Activated CD4-positive, alpha-beta memory T cell treated with anti-CD3 and anti-CD28 coated beads for 36 hours (primary cell): ENCODE data around the gene MBD3L2. TPM values are rescaled to one million over a fixed set of nuclear protein-coding genes. Genes with fewer than 3 reads are reported as not detected.
"Not testable (repeated sequence)": the region's sequence is repeated elsewhere in the genome, so short reads cannot be mapped to it uniquely, and the experiment has no call there.

Experiments used
- CTCF ChIA-PET: fragments of 350-600 bp; sonication (Branson Sonifier 250); formaldehyde crosslinking; loops from one replicate; lab custom pipeline; 2021; ENCODE audit warnings: antibody characterized with exemption, inconsistent platforms; lab: Charles Lee
- POLR2A ChIA-PET: fragments of 350-600 bp; sonication (Branson Sonifier 250); formaldehyde crosslinking; loops from one replicate; lab custom pipeline; 2021; ENCODE audit warnings: antibody characterized with exemption; lab: Charles Lee
- DNase-seq: peaks from one replicate; pipeline ENCODE4 v3.0.0-alpha.2; 2020
- H3K27ac Mint-ChIP-seq: one replicate; pipeline ENCODE4 v1.8.0; 2021; ENCODE audit warnings: mixed read lengths
- H3K27me3 Mint-ChIP-seq: one replicate; pipeline ENCODE4 v1.8.0; 2021; ENCODE audit warnings: mixed read lengths
- H3K36me3 Mint-ChIP-seq: one replicate; pipeline ENCODE4 v1.8.0; 2021; ENCODE audit warnings: mixed read lengths
- H3K4me1 Mint-ChIP-seq: one replicate; pipeline ENCODE4 v1.8.0; 2021; ENCODE audit warnings: low read depth, mixed read lengths
- H3K4me3 Mint-ChIP-seq: one replicate; pipeline ENCODE4 v1.8.0; 2021; ENCODE audit warnings: mild to moderate bottlenecking, mixed read lengths
- H3K9me3 Mint-ChIP-seq: one replicate; pipeline ENCODE4 v1.8.0; 2021; ENCODE audit warnings: mixed read lengths
- intact Hi-C: fragments of 100-400 bp; cut with micrococcal nuclease; formaldehyde crosslinking; loops from one replicate; pipeline ENCODE4 v1.15.1; 2023
- total RNA-seq, 2 experiments: library from RNA; stranded (reverse); gene quantifications; one replicate each; pipeline ENCODE4 v1.2.3, GENCODE V29; 2021

The MBD3L2 gene
- not detected for total RNA-seq

- CTCF ChIA-PET, H3K36me3 Mint-ChIP-seq, H3K4me1 Mint-ChIP-seq, H3K27me3 Mint-ChIP-seq, DNase-seq, H3K27ac Mint-ChIP-seq, H3K9me3 Mint-ChIP-seq, intact Hi-C loops, POLR2A ChIA-PET, H3K4me3 Mint-ChIP-seq: not testable (repeated sequence)
Observed at GRCh38 chr19:7049021-7049420, at the start of gene MBD3L2. Gene MBD3L2, plus strand, starts transcription at chr19:7049321. Its CDS starts 53 bp downstream, at chr19:7049374.

GRCh38 chr19:6999933-7000332, 49.2 kb upstream of the MBD3L2 start:
- CTCF ChIA-PET, result interaction anchor here (1.3 to 1.8 kb wide), 2 partner anchors 13 to 36 kb away, joined by 3 to 5 read pairs; no protein-coding TSS in a partner anchor
- intact Hi-C loops, result loop anchor here (10.0 kb wide), 1 partner anchor 55 kb away; no protein-coding TSS in a partner anchor
- Mint-ChIP-seq H3K4me1 (peaks cover 13% of the 10 kb centered on the region), H3K27me3 (no peaks in the 10 kb centered on the region), H3K4me3 (no peak overlapping the region), H3K27ac (no peak overlapping the region), H3K9me3 (peaks cover 6% of the 10 kb centered on the region), H3K36me3 (no peaks in the 10 kb centered on the region)
- DNase-seq, result no peak
- POLR2A ChIA-PET, result no interaction called here

GRCh38 chr19:7000333-7000732, 48.8 kb upstream of the MBD3L2 start:
- H3K27ac Mint-ChIP-seq, result no peak overlapping the region
- intact Hi-C loops, result loop anchor here (10.0 kb wide), 1 partner anchor 56 kb away; no protein-coding TSS in a partner anchor
- CTCF ChIA-PET, result interaction anchor here (1.3 to 1.8 kb wide), 2 partner anchors 12 to 36 kb away, joined by 3 to 5 read pairs; no protein-coding TSS in a partner anchor

GRCh38 chr19:7000816-7001215, 48.3 kb upstream of the MBD3L2 start:
- H3K36me3 Mint-ChIP-seq, result no peaks in the 10 kb centered on the region
- CTCF ChIA-PET, result interaction anchor here (1.8 kb wide), 1 partner anchor 36 kb away, joined by 5 read pairs; no protein-coding TSS in a partner anchor
- no peaks in the 10 kb centered on the region for H3K9me3 Mint-ChIP-seq
- no peak for DNase-seq
- H3K4me1 Mint-ChIP-seq, result peaks cover 10% of the 10 kb centered on the region
- H3K27ac Mint-ChIP-seq, result no peak overlapping the region
- POLR2A ChIA-PET, result no interaction called here
- no peaks in the 10 kb centered on the region for H3K27me3 Mint-ChIP-seq
- H3K4me3 Mint-ChIP-seq, result no peak overlapping the region
- intact Hi-C loops, result loop anchor here (10.0 kb wide), 1 partner anchor 56 kb away; no protein-coding TSS in a partner anchor

More at GRCh38 chr19:7000333-7000732, 48.8 kb upstream of the MBD3L2 start:
- no peak for DNase-seq
- Mint-ChIP-seq H3K9me3 (peaks cover 2% of the 10 kb centered on the region), H3K27me3 (no peaks in the 10 kb centered on the region), H3K4me3 (no peak overlapping the region), H3K4me1 (peaks cover 10% of the 10 kb centered on the region), H3K36me3 (no peaks in the 10 kb centered on the region)
- POLR2A ChIA-PET, result no interaction called here

GRCh38 chr19:7004313-7004931, 44.7 kb upstream of the MBD3L2 start:
- Mint-ChIP-seq H3K4me1 (peaks cover 27% of the 10 kb centered on the region), H3K4me3 (no peak overlapping the region), H3K27ac (no peak overlapping the region), H3K9me3 (no peaks in the 10 kb centered on the region), H3K27me3 (no peaks in the 10 kb centered on the region), H3K36me3 (no peaks in the 10 kb centered on the region)
- no peak for DNase-seq
- CTCF ChIA-PET, result interaction anchor here (0.6 to 1.3 kb wide), 2 partner anchors 10 to 148 kb away, joined by 3 read pairs; no protein-coding TSS in a partner anchor
- POLR2A ChIA-PET, result no interaction called here
- intact Hi-C loops, result loop anchor here (10.0 kb wide), 1 partner anchor 60 kb away; no protein-coding TSS in a partner anchor

GRCh38 chr19:7006135-7006704, 42.9 kb upstream of the MBD3L2 start:
- H3K4me1 Mint-ChIP-seq, result peaks cover 37% of the 10 kb centered on the region
- intact Hi-C loops, result loop anchor here (10.0 kb wide), 1 partner anchor 61 kb away; no protein-coding TSS in a partner anchor
- CTCF ChIA-PET, result no interaction called here

GRCh38 chr19:7007859-7008258, 41.3 kb upstream of the MBD3L2 start:
- H3K4me1 Mint-ChIP-seq, result peaks cover 45% of the 10 kb centered on the region
- no peak for DNase-seq

More at GRCh38 chr19:7006135-7006704, 42.9 kb upstream of the MBD3L2 start:
- H3K27ac Mint-ChIP-seq, result peak overlapping the region; percentile 7
- H3K4me3 Mint-ChIP-seq, result no peak overlapping the region
- POLR2A ChIA-PET, result no interaction called here
- no peaks in the 10 kb centered on the region for H3K9me3 Mint-ChIP-seq
- no peak for DNase-seq
- no peaks in the 10 kb centered on the region for H3K27me3 Mint-ChIP-seq
- no peaks in the 10 kb centered on the region for H3K36me3 Mint-ChIP-seq

GRCh38 chr19:7010722-7011593, 38.2 kb upstream of the MBD3L2 start:
- H3K4me1 Mint-ChIP-seq, result peaks cover 57% of the 10 kb centered on the region
- CTCF ChIA-PET, result no interaction called here
- POLR2A ChIA-PET, result no interaction called here

More at GRCh38 chr19:7007859-7008258, 41.3 kb upstream of the MBD3L2 start:
- ChIA-PET POLR2A (no interaction called here), CTCF (no interaction called here)
- intact Hi-C loops, result loop anchor here (10.0 kb wide), 1 partner anchor 63 kb away; no protein-coding TSS in a partner anchor
- Mint-ChIP-seq H3K9me3 (no peaks in the 10 kb centered on the region), H3K4me3 (no peak overlapping the region), H3K27ac (no peak overlapping the region), H3K27me3 (no peaks in the 10 kb centered on the region), H3K36me3 (no peaks in the 10 kb centered on the region)

GRCh38 chr19:7013678-7014077, 35.4 kb upstream of the MBD3L2 start:
- Mint-ChIP-seq H3K27ac (peak overlapping the region; percentile 71), H3K9me3 (no peaks in the 10 kb centered on the region), H3K4me1 (peaks cover 41% of the 10 kb centered on the region), H3K4me3 (no peak overlapping the region), H3K36me3 (no peaks in the 10 kb centered on the region), H3K27me3 (no peaks in the 10 kb centered on the region)
- intact Hi-C loops, result loop anchor here (10.0 kb wide), 3 partner anchors 129 to 331 kb away; partner anchors contain the start of genes ADGRE1 and ARHGEF18
- DNase-seq, result peak; percentile 37
- POLR2A ChIA-PET, result no interaction called here
- CTCF ChIA-PET, result interaction anchor here (0.9 kb wide), 1 partner anchor 9 kb away, joined by 3 read pairs; no protein-coding TSS in a partner anchor

More at GRCh38 chr19:7010722-7011593, 38.2 kb upstream of the MBD3L2 start:
- H3K4me3 Mint-ChIP-seq, result peak overlapping the region; percentile 4
- peak; percentile 65 for DNase-seq
- H3K27me3 Mint-ChIP-seq, result no peaks in the 10 kb centered on the region
- peak overlapping the region; percentile 90 for H3K27ac Mint-ChIP-seq
- H3K36me3 Mint-ChIP-seq, result no peaks in the 10 kb centered on the region
- H3K9me3 Mint-ChIP-seq, result no peaks in the 10 kb centered on the region
- intact Hi-C loops, result loop anchor here (10.0 kb wide), 3 partner anchors 126 to 334 kb away; partner anchors contain the start of genes ADGRE1 and ARHGEF18

- H3K27ac Mint-ChIP-seq, result no peak overlapping the region
- no peak for DNase-seq
- no peaks in the 10 kb centered on the region for H3K9me3 Mint-ChIP-seq
- no peak overlapping the region for H3K4me3 Mint-ChIP-seq
- H3K27me3 Mint-ChIP-seq, result no peaks in the 10 kb centered on the region
- H3K36me3 Mint-ChIP-seq, result no peaks in the 10 kb centered on the region
- CTCF ChIA-PET, result no interaction called here
- POLR2A ChIA-PET, result no interaction called here
- intact Hi-C loops, result loop anchor here (10.0 kb wide), 3 partner anchors 134 to 326 kb away; partner anchors contain the start of genes ADGRE1 and ARHGEF18
- peaks cover 4% of the 10 kb centered on the region for H3K4me1 Mint-ChIP-seq
Observed at GRCh38 chr19:7018828-7019227, 30.3 kb upstream of the MBD3L2 start.

GRCh38 chr19:7021331-7021730, 27.8 kb upstream of the MBD3L2 start, which contains the start of gene MBD3L2B:
Gene MBD3L2B, minus strand, starts transcription at chr19:7021431. Its CDS starts 34 bp downstream, at chr19:7021397.
- H3K4me3 Mint-ChIP-seq, H3K9me3 Mint-ChIP-seq, intact Hi-C loops, DNase-seq, POLR2A ChIA-PET, H3K27me3 Mint-ChIP-seq, H3K4me1 Mint-ChIP-seq, H3K36me3 Mint-ChIP-seq, CTCF ChIA-PET, H3K27ac Mint-ChIP-seq: not testable (repeated sequence)
